HepG2 (cell line): ENCODE results near the gene CEP43. TPM values are rescaled to one million over a fixed set of nuclear protein-coding genes. Genes with fewer than 3 reads are reported as not detected.
A peak's percentile ranks its signal among the peaks of the same experiment; 100 is the strongest.

Source experiments
- DMAP1 ChIP-seq: IDR thresholded peaks from 2 replicates; pipeline ENCODE4 v1.6.1; 2016
- ETV6 ChIP-seq: sonication (generic); formaldehyde crosslinking; conservative IDR thresholded peaks from 2 replicates; pipeline ENCODE4 v1.4.0; 2020; ENCODE audit warnings: missing genetic modification reagents
- GRHL1 ChIP-seq: sonication (generic); formaldehyde crosslinking; conservative IDR thresholded peaks from 2 replicates; pipeline ENCODE4 v1.8.0; 2022; ENCODE audit warnings: missing genetic modification reagents
- HNF1A ChIP-seq, 2 experiments: sonication (generic) in 1 of 2; formaldehyde crosslinking in 1 of 2; IDR thresholded peaks; 2 replicates each; pipeline versions ENCODE4 v1.4.0 to v1.6.1; 2016 to 2020; ENCODE audit warnings: borderline replicate concordance in 1 of 2, low read depth in 1 of 2, mild to moderate bottlenecking in 1 of 2, missing genetic modification reagents in 1 of 2
- HNF1B ChIP-seq: sonication (generic); formaldehyde crosslinking; IDR thresholded peaks from 2 replicates; pipeline ENCODE4 v1.5.1; 2020; ENCODE audit warnings: mild to moderate bottlenecking, moderate library complexity, missing genetic modification reagents
- HOXA9 ChIP-seq: sonication (generic); formaldehyde crosslinking; IDR thresholded peaks from 2 replicates; pipeline ENCODE4 v1.8.1; 2022; ENCODE audit warnings: missing genetic modification reagents, mild to moderate bottlenecking, moderate library complexity, borderline replicate concordance
- MEIS1 ChIP-seq: sonication (generic); formaldehyde crosslinking; IDR thresholded peaks from 2 replicates; pipeline ENCODE4 v1.9.0; 2021; ENCODE audit warnings: mild to moderate bottlenecking, missing genetic modification reagents, moderate library complexity, borderline replicate concordance
- MXD1 ChIP-seq: sonication (generic); formaldehyde crosslinking; IDR thresholded peaks from 2 replicates; pipeline ENCODE4 v1.4.0; 2020; ENCODE audit warnings: mild to moderate bottlenecking, missing genetic modification reagents
- MZF1 ChIP-seq: sonication (generic); formaldehyde crosslinking; IDR thresholded peaks from 2 replicates; pipeline ENCODE4 v1.8.1; 2023; ENCODE audit warnings: mild to moderate bottlenecking, missing genetic modification reagents, borderline replicate concordance
- NKX3-1 ChIP-seq: sonication (generic); formaldehyde crosslinking; IDR thresholded peaks from 2 replicates; pipeline ENCODE4 v1.5.0; 2020; ENCODE audit warnings: missing genetic modification reagents
- PAWR ChIP-seq: sonication (generic); formaldehyde crosslinking; IDR thresholded peaks from 2 replicates; pipeline ENCODE4 v1.4.0; 2020; ENCODE audit warnings: missing genetic modification reagents, mild to moderate bottlenecking, borderline replicate concordance
- TSC22D2 ChIP-seq: sonication (generic); formaldehyde crosslinking; IDR thresholded peaks from 2 replicates; pipeline ENCODE4 v1.5.1; 2020; ENCODE audit warnings: missing genetic modification reagents, mild to moderate bottlenecking, borderline replicate concordance
- ZBTB1 ChIP-seq: sonication (generic); formaldehyde crosslinking; IDR thresholded peaks from 2 replicates; pipeline ENCODE4 v1.4.0; 2020; ENCODE audit warnings: missing genetic modification reagents, borderline replicate concordance
- ZNF30 ChIP-seq: sonication (generic); formaldehyde crosslinking; IDR thresholded peaks from 2 replicates; pipeline ENCODE4 v1.5.0; 2020; ENCODE audit warnings: mild to moderate bottlenecking, missing genetic modification reagents
- ZNF501 ChIP-seq: sonication (generic); formaldehyde crosslinking; IDR thresholded peaks from 2 replicates; pipeline ENCODE4 v1.5.1; 2020; ENCODE audit warnings: mild to moderate bottlenecking, moderate library complexity, missing genetic modification reagents
- ZNF543 ChIP-seq: sonication (generic); formaldehyde crosslinking; IDR thresholded peaks from 2 replicates; pipeline ENCODE4 v1.4.0; 2020; ENCODE audit warnings: mild to moderate bottlenecking, missing genetic modification reagents
- ZNF580 ChIP-seq: IDR thresholded peaks from 2 replicates; pipeline ENCODE4 v1.6.1; 2016; ENCODE audit warnings: low read depth, borderline replicate concordance
- ZNF670 ChIP-seq: sonication (generic); formaldehyde crosslinking; IDR thresholded peaks from 2 replicates; pipeline ENCODE4 v1.8.0; 2022; ENCODE audit warnings: mild to moderate bottlenecking, missing genetic modification reagents, borderline replicate concordance
- polyA plus RNA-seq, 8 experiments: library from polyadenylated mRNA; depleted of rRNA in 3 of 8; stranded (reverse) in 7 of 8; unstranded in 1 of 8; fragments of >200 nt; fragmentation: Illumina TruSeq in 4 of 8; extraction: Trizol in 4 of 8; gene quantifications; 2 replicates each; pipeline versions ENCODE4 v1.2.1 to v1.2.3, GENCODE V29; 2011 to 2016; ENCODE audit warnings: low read depth in 4 of 8, missing spikeins in 1 of 8, mixed read lengths in 1 of 8; ENCODE audit not compliant: insufficient read depth in 1 of 8
- total RNA-seq, 5 experiments: library from RNA; depleted of rRNA; stranded (reverse); fragments of >200 nt; fragmentation: Illumina TruSeq; extraction: Trizol; gene quantifications; 2 replicates each; pipeline ENCODE4 v1.2.3, GENCODE V29; 2016; ENCODE audit warnings: low read depth in 1 of 5

Gene CEP43
- total and polyA plus RNA-seq, 2 of the 13 experiments (the other 11 are each of a cell fraction or from before 2014, with no cell fraction given), result 29.3 to 73.9 TPM

- TF ChIP-seq HOXA9 (CRISPR knock-in tag) (peak; percentile 67), HNF1B (CRISPR knock-in tag) (peak; percentile 32; the same call in 1 of the 2 replicates), ZBTB1 (CRISPR knock-in tag) (peak; percentile 80; the same call in 1 of the 2 replicates), HNF1A (IDR thresholded peaks at IDR 0.05; ENCODE audit: low read depth) (no peak), HNF1A (CRISPR knock-in tag; IDR thresholded peaks at IDR 0.05; ENCODE audit: borderline replicate concordance) (peak; percentile 69), DMAP1 (peak; percentile 81; the same call in 1 of the 2 replicates), ZNF543 (CRISPR knock-in tag) (peak; percentile 93; the same call in 1 of the 2 replicates), ETV6 (CRISPR knock-in tag) (0 out of 2 replicates have a peak, but pooled peaks have one; percentile 63), MEIS1 (CRISPR knock-in tag) (peak; percentile 85), ZNF670 (peak; percentile 82; the same call in 1 of the 2 replicates), MXD1 (CRISPR knock-in tag) (peak; percentile 86), GRHL1 (CRISPR knock-in tag) (no peak), TSC22D2 (no peak), PAWR (CRISPR knock-in tag) (peak; percentile 16; the same call in 1 of the 2 replicates), ZNF501 (peak; percentile 95), ZNF30 (0 out of 2 replicates have a peak, but pooled peaks have one; percentile 88), ZNF580 (CRISPR knock-in tag) (no peak; the same call in none of the 2 replicates), MZF1 (CRISPR knock-in tag) (peak; percentile 23; the same call in 1 of the 2 replicates), NKX3-1 (CRISPR knock-in tag) (no peak)
Observed at GRCh38 chr6:166956444-166957086, 42.6 kb upstream of the CEP43 start, which contains the start of gene RNASET2 (continued).
